Uterus (tissue), 2 donors: ENCODE results near the gene FAM53C.

Source experiments
- POLR2A ChIP-seq, 2 donors: fragments of 450-650 bp; IDR thresholded peaks; one replicate each; pipeline ENCODE4 v1.6.1; 2016; ENCODE audit warnings: antibody characterized with exemption in 2 of 2, mild to moderate bottlenecking in 1 of 2, moderate library complexity in 1 of 2
- TF ChIP-seq, protein P1 (sequence below), 4 experiments: fragments of 200-600 bp in 2 of 4; fragments of 450-650 bp in 2 of 4; sonication (generic) in 2 of 4; IDR thresholded peaks; one replicate each; pipeline ENCODE4 v1.5.1; 2016 to 2019; ENCODE audit warnings: antibody characterized with exemption in 4 of 4, mild to moderate bottlenecking in 2 of 4, moderate library complexity in 1 of 4

DNA sequence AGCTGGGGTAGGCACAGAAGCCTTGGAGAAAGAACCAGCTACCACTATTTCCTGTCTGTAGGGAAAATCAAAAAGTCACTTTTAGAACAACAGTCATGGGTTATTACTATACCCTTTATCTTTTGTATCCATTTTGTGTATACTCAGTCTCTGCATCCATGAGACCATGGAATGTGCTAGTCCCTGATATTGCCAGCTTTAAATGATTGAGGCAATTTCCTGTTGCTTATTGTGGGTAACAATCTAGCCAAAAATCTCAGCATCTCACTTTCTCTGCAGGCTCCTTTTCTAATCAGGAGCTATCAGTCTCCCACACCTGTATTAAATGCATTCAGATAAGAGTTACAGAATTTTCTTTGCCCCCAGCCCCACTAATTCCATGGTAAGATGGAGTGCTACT is 13.5 kb downstream of the FAM53C start:
- TF ChIP-seq, protein P1, sequence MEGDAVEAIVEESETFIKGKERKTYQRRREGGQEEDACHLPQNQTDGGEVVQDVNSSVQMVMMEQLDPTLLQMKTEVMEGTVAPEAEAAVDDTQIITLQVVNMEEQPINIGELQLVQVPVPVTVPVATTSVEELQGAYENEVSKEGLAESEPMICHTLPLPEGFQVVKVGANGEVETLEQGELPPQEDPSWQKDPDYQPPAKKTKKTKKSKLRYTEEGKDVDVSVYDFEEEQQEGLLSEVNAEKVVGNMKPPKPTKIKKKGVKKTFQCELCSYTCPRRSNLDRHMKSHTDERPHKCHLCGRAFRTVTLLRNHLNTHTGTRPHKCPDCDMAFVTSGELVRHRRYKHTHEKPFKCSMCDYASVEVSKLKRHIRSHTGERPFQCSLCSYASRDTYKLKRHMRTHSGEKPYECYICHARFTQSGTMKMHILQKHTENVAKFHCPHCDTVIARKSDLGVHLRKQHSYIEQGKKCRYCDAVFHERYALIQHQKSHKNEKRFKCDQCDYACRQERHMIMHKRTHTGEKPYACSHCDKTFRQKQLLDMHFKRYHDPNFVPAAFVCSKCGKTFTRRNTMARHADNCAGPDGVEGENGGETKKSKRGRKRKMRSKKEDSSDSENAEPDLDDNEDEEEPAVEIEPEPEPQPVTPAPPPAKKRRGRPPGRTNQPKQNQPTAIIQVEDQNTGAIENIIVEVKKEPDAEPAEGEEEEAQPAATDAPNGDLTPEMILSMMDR (IDR thresholded peaks at IDR 0.05), result no peak
- no peak for TF ChIP-seq POLR2A (IDR thresholded peaks at IDR 0.05)
